ENCODE measurements around the gene TRIM2. TPM values are rescaled to one million over a fixed set of nuclear protein-coding genes. Genes with fewer than 3 reads are reported as not detected.
A peak's percentile ranks its signal among the peaks of the same experiment; 100 is the strongest.

TRIM2 gene
- total and polyA plus RNA-seq, 2 donors (not counting 1 experiment from before 2014, with no cell fraction given): 39.6 to 90.8 TPM

- Histone ChIP-seq H3K27me3 (ENCODE audit: control insufficient read depth, insufficient read depth, low read length) (no peaks in the 10 kb centered on the region), H3K4me1 (ENCODE audit: control insufficient read depth, extremely low read depth, insufficient read depth, low read length) (no peaks in the 10 kb centered on the region), H4K20me1 (ENCODE audit: control insufficient read depth, extremely low read depth, insufficient read depth, low read length) (no peaks in the 10 kb centered on the region), H3K36me3 (ENCODE audit: control insufficient read depth, insufficient read depth, low read length) (peaks cover 2% of the 10 kb centered on the region), H3K4me3 (replicated peaks in 1 of 4; ENCODE audit: control extremely low read depth in 1 of 4, insufficient read depth in 1 of 4, low read depth in 3 of 4, low read length in 4 of 4) (no peak overlapping the region), H3K79me2 (ENCODE audit: control insufficient read depth, insufficient read depth, low read length) (no peaks in the 10 kb centered on the region), H3K9ac (ENCODE audit: insufficient read depth, low read length) (no peak overlapping the region), H3K4me2 (ENCODE audit: extremely low read depth, insufficient read depth, low read length) (no peak overlapping the region), H2AFZ (ENCODE audit: low read length) (no peak overlapping the region), H3K9me3 (ENCODE audit: control insufficient read depth, insufficient read depth, low read depth, low read length) (no peaks in the 10 kb centered on the region), H3K27ac (ENCODE audit: insufficient read depth, low read length) (no peak overlapping the region)
- DNase-seq (ENCODE audit: low read depth in 2 of 2): peak in 1 of 2 donors; percentile 56
- TF ChIP-seq CTCF (conservative IDR thresholded peaks at IDR 0.05 in 1 of 2, IDR thresholded peaks at IDR 0.05 in 1 of 2; ENCODE audit: low read depth in 1 of 2, low read length in 2 of 2) (no peak), EZH2 (IDR thresholded peaks at IDR 0.05; ENCODE audit: low read length, missing control alignments) (no peak)
Observed at GRCh38 chr4:153322791-153323190, 118.5 kb downstream of the TRIM2 start.

- peaks cover 2% of the 10 kb centered on the region for H3K36me3 ChIP-seq (ENCODE audit: control insufficient read depth, insufficient read depth, low read length)
- no peak for TF ChIP-seq CTCF (conservative IDR thresholded peaks at IDR 0.05 in 1 of 2, IDR thresholded peaks at IDR 0.05 in 1 of 2; ENCODE audit: low read depth in 1 of 2, low read length in 2 of 2)
- no peak for TF ChIP-seq EZH2 (IDR thresholded peaks at IDR 0.05; ENCODE audit: low read length, missing control alignments)
- H3K27ac ChIP-seq (ENCODE audit: insufficient read depth, low read length): no peak overlapping the region
Observed at GRCh38 chr4:153324046-153324445, 119.8 kb downstream of the TRIM2 start.

GRCh38 chr4:153325558-153325957 is 121.3 kb downstream of the TRIM2 start:
- H3K27ac ChIP-seq (ENCODE audit: insufficient read depth, low read length): no peak overlapping the region
- H3K9me3 ChIP-seq (ENCODE audit: control insufficient read depth, insufficient read depth, low read depth, low read length): no peaks in the 10 kb centered on the region
- H3K9ac ChIP-seq (ENCODE audit: insufficient read depth, low read length): no peak overlapping the region
- no peaks in the 10 kb centered on the region for H3K4me1 ChIP-seq (ENCODE audit: control insufficient read depth, extremely low read depth, insufficient read depth, low read length)
- no peak for TF ChIP-seq EZH2 (IDR thresholded peaks at IDR 0.05; ENCODE audit: low read length, missing control alignments)
- TF ChIP-seq CTCF (conservative IDR thresholded peaks at IDR 0.05 in 1 of 2, IDR thresholded peaks at IDR 0.05 in 1 of 2; ENCODE audit: low read depth in 1 of 2, low read length in 2 of 2): no peak
- no peak for DNase-seq (ENCODE audit: low read depth in 2 of 2)
- H3K79me2 ChIP-seq (ENCODE audit: control insufficient read depth, insufficient read depth, low read length): no peaks in the 10 kb centered on the region
- no peak overlapping the region for H3K4me2 ChIP-seq (ENCODE audit: extremely low read depth, insufficient read depth, low read length)
- no peaks in the 10 kb centered on the region for H3K27me3 ChIP-seq (ENCODE audit: control insufficient read depth, insufficient read depth, low read length)
- H3K4me3 ChIP-seq (replicated peaks in 1 of 4; ENCODE audit: control extremely low read depth in 1 of 4, insufficient read depth in 1 of 4, low read depth in 3 of 4, low read length in 4 of 4): no peak overlapping the region
- H2AFZ ChIP-seq (ENCODE audit: low read length): no peak overlapping the region
- H3K36me3 ChIP-seq (ENCODE audit: control insufficient read depth, insufficient read depth, low read length): peaks cover 2% of the 10 kb centered on the region
- H4K20me1 ChIP-seq (ENCODE audit: control insufficient read depth, extremely low read depth, insufficient read depth, low read length): no peaks in the 10 kb centered on the region

More at GRCh38 chr4:153324046-153324445, 119.8 kb downstream of the TRIM2 start:
- H3K4me3 ChIP-seq (replicated peaks in 1 of 4; ENCODE audit: control extremely low read depth in 1 of 4, insufficient read depth in 1 of 4, low read depth in 3 of 4, low read length in 4 of 4): no peak overlapping the region
- H3K9me3 ChIP-seq (ENCODE audit: control insufficient read depth, insufficient read depth, low read depth, low read length): no peaks in the 10 kb centered on the region
- no peak for DNase-seq (ENCODE audit: low read depth in 2 of 2)
- no peaks in the 10 kb centered on the region for H3K79me2 ChIP-seq (ENCODE audit: control insufficient read depth, insufficient read depth, low read length)
- H3K4me2 ChIP-seq (ENCODE audit: extremely low read depth, insufficient read depth, low read length): no peak overlapping the region
- H3K4me1 ChIP-seq (ENCODE audit: control insufficient read depth, extremely low read depth, insufficient read depth, low read length): no peaks in the 10 kb centered on the region
- H3K9ac ChIP-seq (ENCODE audit: insufficient read depth, low read length): no peak overlapping the region
- no peaks in the 10 kb centered on the region for H4K20me1 ChIP-seq (ENCODE audit: control insufficient read depth, extremely low read depth, insufficient read depth, low read length)
- no peak overlapping the region for H2AFZ ChIP-seq (ENCODE audit: low read length)
- no peaks in the 10 kb centered on the region for H3K27me3 ChIP-seq (ENCODE audit: control insufficient read depth, insufficient read depth, low read length)
